ENCODE results near the gene TRAPPC5.

TRAPPC5 gene
- total RNA-seq, result 0.17 to 3.5 (median 1.1) reads per million in 17 experiments

GRCh38 chr19:7680606-7681339 lies at the start of gene TRAPPC5:
Gene TRAPPC5 (plus strand): TSS chr19:7680833. CDS start chr19:7682254, 1,421 bp downstream.
- peak; percentile 91 to 98 (median 96) for DNase-seq

GRCh38 chr19:7631577-7631976 lies 49.1 kb upstream of the TRAPPC5 start:
- no peak for DNase-seq

- no peak for DNase-seq
These were observed 48.1 kb upstream of the TRAPPC5 start for GRCh38 chr19:7632340-7633203.

GRCh38 chr19:7633698-7634097 lies 46.9 kb upstream of the TRAPPC5 start, which contains the start of gene PCP2:
Gene PCP2 (minus strand): TSS chr19:7633719. CDS start chr19:7633457, 262 bp downstream.
- no peak for DNase-seq

- no peak for DNase-seq
These were observed 45.0 kb upstream of the TRAPPC5 start for GRCh38 chr19:7635670-7636069.

- no peak for DNase-seq
These were observed 44.3 kb upstream of the TRAPPC5 start for GRCh38 chr19:7636317-7636690.

GRCh38 chr19:7636691-7637373 lies 43.8 kb upstream of the TRAPPC5 start, which contains the start of gene STXBP2:
Gene STXBP2 (plus strand): TSS chr19:7637110. CDS start chr19:7637150, 40 bp downstream.
- peak; percentile 83 to 95 (median 90) for DNase-seq

GRCh38 chr19:7637374-7638256 lies 43.0 kb upstream of the TRAPPC5 start:
- peak; percentile 68 to 90 (median 84) for DNase-seq

- DNase-seq, result no peak
These were observed 41.7 kb upstream of the TRAPPC5 start for GRCh38 chr19:7638802-7639465.

GRCh38 chr19:7639863-7640348 lies 40.7 kb upstream of the TRAPPC5 start:
- no peak for DNase-seq

- no peak for DNase-seq
These were observed 39.8 kb upstream of the TRAPPC5 start for GRCh38 chr19:7640803-7641202.

GRCh38 chr19:7641290-7642276 lies 39.0 kb upstream of the TRAPPC5 start:
- no peak for DNase-seq

GRCh38 chr19:7642295-7643030 lies 38.2 kb upstream of the TRAPPC5 start:
- no peak for DNase-seq

- no peak for DNase-seq
These were observed 37.6 kb upstream of the TRAPPC5 start for GRCh38 chr19:7643031-7643415.

- DNase-seq, result peak in 2 of 4 experiments; percentile 36 to 60
These were observed 36.7 kb upstream of the TRAPPC5 start for GRCh38 chr19:7643629-7644549.

- DNase-seq, result no peak
These were observed 36.1 kb upstream of the TRAPPC5 start for GRCh38 chr19:7644550-7644877.

GRCh38 chr19:7645163-7645562 lies 35.5 kb upstream of the TRAPPC5 start:
- DNase-seq, result peak in 3 of 4 experiments; percentile 32 to 49 (median 45)

All from suppressor macrophage (primary cell).